Heart left ventricle (tissue), 13 donors: ENCODE data around the gene RAB30.

ENCODE experiments used
- POLR2A ChIP-seq, 2 donors: fragments of 450-650 bp; IDR thresholded peaks; one replicate each; pipeline ENCODE4 v1.6.1; 2017; ENCODE audit warnings: antibody characterized with exemption in 2 of 2, mild to moderate bottlenecking in 2 of 2, moderate library complexity in 2 of 2
- TF ChIP-seq, protein P1 (sequence below), 12 donors: fragments of 200-600 bp; sonication (generic) in 4 of 12; IDR thresholded peaks; one replicate each; pipeline versions ENCODE4 v1.5.0 to v1.8.0; 2018 to 2022; ENCODE audit warnings: antibody characterized with exemption in 12 of 12, mild to moderate bottlenecking in 5 of 12
- donor health status: ischemic (EF 13 %, LVEDD 7.1; RV severe dilation, severe dysfunction).
- donor health status: DM: no; HTN: yes; CAD: no.
- donor health status: DM: no; HTN: no; CAD: no.
- donor health status: ischemic (EF 25% LVEDD 6.9; RV normal size, moderate dysfunction).
- donor health status: ischemic (EF 25% LVEDD 5.7; RV mildly dilated, moderate dysfunction).
- donor health status: ischemic (EF 35%, LVEDD 5.7; RV mildly dilated, moderate dysfunction).
- donor health status: nonischemic (EF 11% LVEDD 7.7; RV severe dilation, severe dysfunction).
- donor health status: DM: yes; HTN: yes; CAD: no.
- donor health status: PGD.
- donor health status: ischemic (EF 29% LVEDD 5.4; RV normal size, mild dysfunction).
- donor health status: nonischemic (EF 23%, LVEDD 6.1; RV moderate dilation, normal function).

DNA sequence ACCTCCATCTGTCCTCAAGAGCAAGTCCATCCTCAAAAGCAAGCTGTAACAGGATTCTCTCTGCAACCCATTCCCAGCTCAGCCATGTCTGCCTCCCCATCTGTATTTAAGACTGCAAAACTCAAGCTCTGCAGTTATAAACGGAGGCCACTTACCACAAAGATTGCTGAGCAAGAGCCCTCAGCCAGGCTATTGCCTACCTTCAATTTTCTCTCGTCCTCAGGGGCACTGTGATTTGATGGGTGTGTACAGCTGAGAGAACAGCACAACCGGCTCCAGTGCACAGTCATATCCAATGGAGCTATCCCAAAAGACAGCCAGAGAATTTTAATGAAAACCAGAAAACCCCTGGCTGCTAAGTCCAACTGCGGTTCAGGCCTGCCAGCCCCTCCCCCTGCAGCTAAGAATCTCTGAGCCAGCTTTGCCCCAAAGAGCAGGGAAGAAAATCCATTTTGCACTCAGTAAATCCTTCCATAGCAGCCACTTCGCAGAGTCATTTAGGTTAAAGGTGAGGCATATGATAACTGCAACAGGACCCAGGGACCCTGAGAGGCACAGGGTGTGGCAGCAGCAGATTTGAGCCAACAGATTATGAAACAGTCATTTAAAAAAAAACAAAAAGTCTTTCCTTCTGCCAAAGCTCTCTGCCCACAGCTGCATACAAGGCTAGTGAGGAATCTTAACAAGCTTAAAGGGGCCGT lies 37.6 kb downstream of the RAB30 start:
- TF ChIP-seq, protein P1, sequence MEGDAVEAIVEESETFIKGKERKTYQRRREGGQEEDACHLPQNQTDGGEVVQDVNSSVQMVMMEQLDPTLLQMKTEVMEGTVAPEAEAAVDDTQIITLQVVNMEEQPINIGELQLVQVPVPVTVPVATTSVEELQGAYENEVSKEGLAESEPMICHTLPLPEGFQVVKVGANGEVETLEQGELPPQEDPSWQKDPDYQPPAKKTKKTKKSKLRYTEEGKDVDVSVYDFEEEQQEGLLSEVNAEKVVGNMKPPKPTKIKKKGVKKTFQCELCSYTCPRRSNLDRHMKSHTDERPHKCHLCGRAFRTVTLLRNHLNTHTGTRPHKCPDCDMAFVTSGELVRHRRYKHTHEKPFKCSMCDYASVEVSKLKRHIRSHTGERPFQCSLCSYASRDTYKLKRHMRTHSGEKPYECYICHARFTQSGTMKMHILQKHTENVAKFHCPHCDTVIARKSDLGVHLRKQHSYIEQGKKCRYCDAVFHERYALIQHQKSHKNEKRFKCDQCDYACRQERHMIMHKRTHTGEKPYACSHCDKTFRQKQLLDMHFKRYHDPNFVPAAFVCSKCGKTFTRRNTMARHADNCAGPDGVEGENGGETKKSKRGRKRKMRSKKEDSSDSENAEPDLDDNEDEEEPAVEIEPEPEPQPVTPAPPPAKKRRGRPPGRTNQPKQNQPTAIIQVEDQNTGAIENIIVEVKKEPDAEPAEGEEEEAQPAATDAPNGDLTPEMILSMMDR (IDR thresholded peaks at IDR 0.05), result no peak
- no peak for TF ChIP-seq POLR2A (IDR thresholded peaks at IDR 0.05)
